Adrenal gland (tissue), 5 donors: ENCODE results near the gene TNS2.

Experiments used
- POLR2A ChIP-seq, 2 donors: fragments of 450-650 bp; IDR thresholded peaks; one replicate each; pipeline ENCODE4 v1.6.1; 2017; ENCODE audit warnings: antibody characterized with exemption in 2 of 2, mild to moderate bottlenecking in 2 of 2, moderate library complexity in 1 of 2
- TF ChIP-seq, protein P1 (sequence below), 6 experiments: fragments of 450-650 bp in 4 of 6; fragments of 200-600 bp in 2 of 6; sonication (generic) in 1 of 6; IDR thresholded peaks; 1 replicate in 5 of 6; 2 replicates in 1 of 6; pipeline versions ENCODE4 v1.5.1 to v1.8.0; 2016 to 2021; ENCODE audit warnings: antibody characterized with exemption in 6 of 6, mild to moderate bottlenecking in 2 of 6, moderate library complexity in 1 of 6
- donor health status: DM: no; HTN: no; CAD: no.

DNA sequence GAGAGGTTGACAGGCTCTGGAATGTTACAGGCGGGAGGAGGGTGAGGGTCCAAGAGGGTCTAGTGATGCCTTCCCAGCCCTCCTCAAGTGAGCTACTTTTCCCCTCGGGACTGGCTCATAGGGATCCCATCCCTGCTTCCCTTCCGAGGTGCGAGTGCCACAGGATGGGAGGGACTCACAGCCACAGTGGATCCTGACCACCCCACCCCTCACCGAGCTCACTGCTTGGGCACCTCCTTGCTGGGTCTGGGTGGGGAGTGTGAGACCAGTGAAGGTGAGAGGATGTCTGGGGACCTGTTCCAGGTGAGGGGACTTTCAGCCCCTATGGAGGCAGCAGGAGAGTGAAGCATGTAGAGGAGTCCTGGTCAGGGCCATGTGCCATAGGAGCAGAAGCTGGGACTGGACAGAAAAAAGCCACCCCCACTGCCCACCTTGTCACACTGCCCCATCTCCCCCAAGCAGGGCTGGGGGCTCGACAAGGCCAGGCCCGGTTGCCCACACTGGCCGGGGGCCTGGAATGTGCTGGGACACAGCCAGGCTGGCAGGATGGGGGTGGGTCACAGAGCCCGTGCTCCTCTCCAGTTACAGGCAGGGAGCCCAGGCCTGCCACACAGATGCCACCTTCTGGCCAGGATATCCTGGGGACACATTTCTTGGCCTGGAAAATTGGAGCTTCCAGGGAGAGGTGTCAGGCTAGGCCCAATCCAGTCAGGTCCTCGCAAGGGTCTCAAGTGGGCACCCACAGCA lies 1.7 kb upstream of the TNS2 start:
- TF ChIP-seq POLR2A (IDR thresholded peaks at IDR 0.05): no peak
- TF ChIP-seq, protein P1, sequence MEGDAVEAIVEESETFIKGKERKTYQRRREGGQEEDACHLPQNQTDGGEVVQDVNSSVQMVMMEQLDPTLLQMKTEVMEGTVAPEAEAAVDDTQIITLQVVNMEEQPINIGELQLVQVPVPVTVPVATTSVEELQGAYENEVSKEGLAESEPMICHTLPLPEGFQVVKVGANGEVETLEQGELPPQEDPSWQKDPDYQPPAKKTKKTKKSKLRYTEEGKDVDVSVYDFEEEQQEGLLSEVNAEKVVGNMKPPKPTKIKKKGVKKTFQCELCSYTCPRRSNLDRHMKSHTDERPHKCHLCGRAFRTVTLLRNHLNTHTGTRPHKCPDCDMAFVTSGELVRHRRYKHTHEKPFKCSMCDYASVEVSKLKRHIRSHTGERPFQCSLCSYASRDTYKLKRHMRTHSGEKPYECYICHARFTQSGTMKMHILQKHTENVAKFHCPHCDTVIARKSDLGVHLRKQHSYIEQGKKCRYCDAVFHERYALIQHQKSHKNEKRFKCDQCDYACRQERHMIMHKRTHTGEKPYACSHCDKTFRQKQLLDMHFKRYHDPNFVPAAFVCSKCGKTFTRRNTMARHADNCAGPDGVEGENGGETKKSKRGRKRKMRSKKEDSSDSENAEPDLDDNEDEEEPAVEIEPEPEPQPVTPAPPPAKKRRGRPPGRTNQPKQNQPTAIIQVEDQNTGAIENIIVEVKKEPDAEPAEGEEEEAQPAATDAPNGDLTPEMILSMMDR (IDR thresholded peaks at IDR 0.05): peak in 5 of 6 experiments; percentile 22 to 44 (median 31)
